GM20431 (cell line): ENCODE results near the gene ALDH16A1.

Experiments used
- in situ Hi-C: fragments of 300-500 bp; cut with MseI, MboI; formaldehyde crosslinking; loops from one replicate; pipeline ENCODE4 v1.15.0; 2020; ENCODE audit warnings: low sequenced_read_pairs; ENCODE audit not compliant: unreplicated experiment

The ALDH16A1 gene

GRCh38 chr19:49453013-49453756 lies at the start of gene ALDH16A1:
TSS of gene ALDH16A1 (plus strand) at chr19:49453225. CDS start at chr19:49453332, 107 bp downstream.
- in situ Hi-C loops: no loop called here

GRCh38 chr19:49403404-49404187 lies 49.4 kb upstream of the ALDH16A1 start:
- in situ Hi-C loops: no loop called here

- in situ Hi-C loops: no loop called here
Measured at GRCh38 chr19:49407079-49407478, 45.9 kb upstream of the ALDH16A1 start.

- in situ Hi-C loops: no loop called here
Measured at GRCh38 chr19:49407482-49408015, 45.5 kb upstream of the ALDH16A1 start.

GRCh38 chr19:49408816-49409440 lies 44.1 kb upstream of the ALDH16A1 start:
- in situ Hi-C loops: no loop called here

GRCh38 chr19:49409441-49410029 lies 43.5 kb upstream of the ALDH16A1 start:
- in situ Hi-C loops: no loop called here

- in situ Hi-C loops: no loop called here
Measured at GRCh38 chr19:49411681-49412326, 41.2 kb upstream of the ALDH16A1 start.

- in situ Hi-C loops: no loop called here
Measured at GRCh38 chr19:49413348-49413747, 39.7 kb upstream of the ALDH16A1 start.

- in situ Hi-C loops: no loop called here
Measured at GRCh38 chr19:49414256-49414655, 38.8 kb upstream of the ALDH16A1 start.

GRCh38 chr19:49415102-49415809 lies 37.8 kb upstream of the ALDH16A1 start:
- in situ Hi-C loops: no loop called here

- in situ Hi-C loops: no loop called here
Measured at GRCh38 chr19:49415810-49416200, 37.2 kb upstream of the ALDH16A1 start.

- in situ Hi-C loops: no loop called here
Measured at GRCh38 chr19:49417088-49417487, 35.9 kb upstream of the ALDH16A1 start.

GRCh38 chr19:49418511-49418910 lies 34.5 kb upstream of the ALDH16A1 start:
- in situ Hi-C loops: no loop called here

GRCh38 chr19:49419173-49419572 lies 33.9 kb upstream of the ALDH16A1 start:
- in situ Hi-C loops: no loop called here

GRCh38 chr19:49420227-49420626 lies 32.8 kb upstream of the ALDH16A1 start:
- in situ Hi-C loops: no loop called here

- in situ Hi-C loops: no loop called here
Measured at GRCh38 chr19:49421039-49421877, 31.8 kb upstream of the ALDH16A1 start.

- in situ Hi-C loops: no loop called here
Measured at GRCh38 chr19:49421878-49422202, 31.2 kb upstream of the ALDH16A1 start.

GRCh38 chr19:49422407-49423070 lies 30.5 kb upstream of the ALDH16A1 start:
- in situ Hi-C loops: no loop called here
